H1 (cell line): ENCODE data around the gene WFIKKN1. TPM values are rescaled to one million over a fixed set of nuclear protein-coding genes. Genes with fewer than 3 reads are reported as not detected.

Experiments used
- ATF3 ChIP-seq: IDR thresholded peaks from 2 replicates; pipeline ENCODE4 v1.6.1; 2011; ENCODE audit warnings: low read depth, mild to moderate bottlenecking, low read length; ENCODE audit not compliant: insufficient read depth
- CHD7 ChIP-seq: fragments of 300-600 bp; sonication (generic); IDR thresholded peaks from 2 replicates; pipeline ENCODE4 v1.7.1; 2012; ENCODE audit warnings: low read length, moderate library complexity, mild to moderate bottlenecking, inconsistent platforms; ENCODE audit not compliant: insufficient replicate concordance
- TBP ChIP-seq: IDR thresholded peaks from 2 replicates; pipeline ENCODE4 v1.6.1; 2011; ENCODE audit warnings: low read depth, low read length, improper control_type of control experiment
- polyA plus RNA-seq, 7 experiments: library from polyadenylated mRNA; depleted of rRNA in 3 of 7; stranded (reverse) in 5 of 7; unstranded in 2 of 7; fragments of >200 nt in 5 of 7; fragments of 200-250 nt in 2 of 7; gene quantifications; 1 replicate in 5 of 7; 2 replicates in 1 of 7; 4 replicates in 1 of 7; pipeline versions ENCODE4 v1.2.1 to v1.2.3, GENCODE V29; 2011 to 2013; ENCODE audit warnings: missing spikeins in 2 of 7, mixed read lengths in 2 of 7
- total RNA-seq: library from RNA; stranded (reverse); fragmentation: NEBNext Ultra II Directional; extraction: Animal tissue kit (Norgen Biotek cat#: 25700); gene quantifications from 2 replicates; pipeline ENCODE4 v1.2.1, GENCODE V29; 2021

WFIKKN1 gene
- total and polyA plus RNA-seq, 2 of the 8 experiments (the other 6 are each of a cell fraction or from before 2014, with no cell fraction given): 11.4 to 15.8 TPM

- TF ChIP-seq CHD7 (no peak), ATF3 (no peak), TBP (no peak)
Measured at GRCh38 chr16:643050-643368, 12.2 kb downstream of the WFIKKN1 start (continued).
